Endodermal cell (in vitro differentiated cells): ENCODE data around the gene TTC32. TPM values are rescaled to one million over a fixed set of nuclear protein-coding genes. Genes with fewer than 3 reads are reported as not detected.

Experiments
- DNase-seq: peaks from one replicate; pipeline ENCODE4 v3.0.0-alpha.2; 2017
- H3K27ac ChIP-seq: 2 replicates; pipeline ENCODE4 v1.5.1; 2013; ENCODE audit warnings: mild to moderate bottlenecking, low read depth, low read length, moderate library complexity
- H3K27me3 ChIP-seq: 2 replicates; pipeline ENCODE4 v1.6.1; 2013; ENCODE audit warnings: mild to moderate bottlenecking, low read length, moderate library complexity; ENCODE audit not compliant: insufficient read depth, control insufficient read depth, poor library complexity, severe bottlenecking
- H3K36me3 ChIP-seq: 2 replicates; pipeline ENCODE4 v1.7.0; 2013; ENCODE audit warnings: mild to moderate bottlenecking, low read length, moderate library complexity; ENCODE audit not compliant: control insufficient read depth, insufficient read depth
- H3K4me1 ChIP-seq: one replicate; pipeline ENCODE4 v1.7.0; 2013; ENCODE audit warnings: low read length; ENCODE audit not compliant: control insufficient read depth, insufficient read depth
- H3K4me3 ChIP-seq: 2 replicates; pipeline ENCODE4 v1.5.1; 2013; ENCODE audit warnings: mild to moderate bottlenecking, low read length, moderate library complexity
- H3K9ac ChIP-seq: 2 replicates; pipeline ENCODE4 v1.6.1; 2013; ENCODE audit warnings: mild to moderate bottlenecking, low read length, moderate library complexity; ENCODE audit not compliant: poor library complexity, severe bottlenecking; ENCODE audit errors: extremely low read depth
- H3K9me3 ChIP-seq: 2 replicates; pipeline ENCODE4 v1.6.1; 2013; ENCODE audit warnings: mild to moderate bottlenecking, low read length, moderate library complexity; ENCODE audit not compliant: control insufficient read depth
- H3K27ac Mint-ChIP-seq: 2 replicates; pipeline ENCODE4 v1.8.0; 2020; ENCODE audit warnings: mixed read lengths
- H3K27me3 Mint-ChIP-seq: 2 replicates; pipeline ENCODE4 v1.8.0; 2021; ENCODE audit warnings: mild to moderate bottlenecking, mixed read lengths; ENCODE audit not compliant: insufficient read depth
- H3K36me3 Mint-ChIP-seq: 2 replicates; pipeline ENCODE4 v1.8.0; 2020; ENCODE audit warnings: low read depth, mixed read lengths
- H3K4me1 Mint-ChIP-seq: 2 replicates; pipeline ENCODE4 v1.8.0; 2020; ENCODE audit warnings: mixed read lengths
- H3K4me3 Mint-ChIP-seq: 2 replicates; pipeline ENCODE4 v1.8.0; 2020; ENCODE audit warnings: mild to moderate bottlenecking, moderate library complexity, mixed read lengths
- H3K9me3 Mint-ChIP-seq: 2 replicates; pipeline ENCODE4 v1.8.0; 2020; ENCODE audit warnings: mild to moderate bottlenecking, mixed read lengths
- WGBS, 2 experiments: methylation state at CpG; one replicate each; pipeline versions ENCODE4 v1.1.5 to v1.1.7; 2013; ENCODE audit warnings: missing lambda C conversion rate in 2 of 2, mixed read lengths in 1 of 2; ENCODE audit not compliant: insufficient coverage in 1 of 2, insufficient read length in 1 of 2; 5-methylcytosine and 5-hydroxymethylcytosine counted together
- total RNA-seq, 2 donors: library from RNA; stranded (reverse); fragmentation: NEBNext Ultra II Directional in 1 of 2; extraction: Animal tissue kit (Norgen Biotek cat#: 25700) in 1 of 2; gene quantifications; 2 replicates in 1 of 2; 3 replicates in 1 of 2; pipeline ENCODE4 v1.2.1, GENCODE V29; 2021
- TF ChIP-seq, protein P1 (sequence below): fragments of 200-600 bp; sonication (generic); conservative IDR thresholded peaks from 2 replicates; pipeline ENCODE4 v1.5.0; 2021; ENCODE audit warnings: antibody characterized with exemption, mild to moderate bottlenecking

Gene TTC32
- total RNA-seq, 2 donors from 2014 or later, result 10.2 to 13.0 TPM

DNA sequence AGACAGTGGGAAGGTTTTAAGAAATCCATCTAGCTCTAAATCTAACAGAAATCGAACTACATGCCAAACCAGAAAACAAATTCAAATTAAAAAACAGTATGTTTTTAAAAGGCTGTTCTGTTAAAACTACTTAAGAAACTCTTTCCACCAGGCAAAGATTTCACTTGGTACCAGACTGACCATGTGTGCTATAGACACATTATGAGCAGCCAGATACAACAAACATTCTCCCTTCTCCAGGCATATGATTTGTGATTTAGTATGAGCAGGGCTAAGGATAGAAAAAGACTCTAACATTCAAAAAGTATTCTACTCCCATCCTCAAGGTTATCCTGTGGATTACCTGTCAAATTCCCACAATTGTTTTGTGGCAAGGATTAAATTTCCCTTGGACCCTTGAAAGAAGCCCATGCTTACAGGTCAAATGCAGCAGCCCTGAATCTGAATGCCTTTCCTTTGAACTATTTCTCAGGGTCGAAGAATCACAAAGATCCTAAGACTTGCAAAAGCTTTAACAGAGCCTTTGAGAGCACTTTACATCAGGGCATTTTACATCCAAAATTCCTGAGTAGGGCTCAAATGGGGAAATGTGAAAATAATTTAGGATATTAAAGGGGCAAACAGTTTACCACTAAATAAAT, 42.5 kb upstream of the TTC32 start:
- Histone ChIP-seq H3K9me3 (no peaks in the 10 kb centered on the region), H3K27ac (no peak overlapping the region), H3K9ac (no peak overlapping the region), H3K27me3 (no peaks in the 10 kb centered on the region), H3K4me1 (peaks cover 7% of the 10 kb centered on the region), H3K4me3 (no peak overlapping the region), H3K36me3 (no peaks in the 10 kb centered on the region)
- no peak overlapping the region for H3K4me3 Mint-ChIP-seq
- H3K27me3 Mint-ChIP-seq, result no peaks in the 10 kb centered on the region
- peak; percentile 53 for DNase-seq
- 0 to 47% methylated on average over 1 to 2 of the region's 2 CpGs for WGBS, 2 experiments
- H3K27ac Mint-ChIP-seq, result no peak overlapping the region
- no peaks in the 10 kb centered on the region for H3K9me3 Mint-ChIP-seq
- peaks cover 5% of the 10 kb centered on the region for H3K36me3 Mint-ChIP-seq
- TF ChIP-seq, protein P1, sequence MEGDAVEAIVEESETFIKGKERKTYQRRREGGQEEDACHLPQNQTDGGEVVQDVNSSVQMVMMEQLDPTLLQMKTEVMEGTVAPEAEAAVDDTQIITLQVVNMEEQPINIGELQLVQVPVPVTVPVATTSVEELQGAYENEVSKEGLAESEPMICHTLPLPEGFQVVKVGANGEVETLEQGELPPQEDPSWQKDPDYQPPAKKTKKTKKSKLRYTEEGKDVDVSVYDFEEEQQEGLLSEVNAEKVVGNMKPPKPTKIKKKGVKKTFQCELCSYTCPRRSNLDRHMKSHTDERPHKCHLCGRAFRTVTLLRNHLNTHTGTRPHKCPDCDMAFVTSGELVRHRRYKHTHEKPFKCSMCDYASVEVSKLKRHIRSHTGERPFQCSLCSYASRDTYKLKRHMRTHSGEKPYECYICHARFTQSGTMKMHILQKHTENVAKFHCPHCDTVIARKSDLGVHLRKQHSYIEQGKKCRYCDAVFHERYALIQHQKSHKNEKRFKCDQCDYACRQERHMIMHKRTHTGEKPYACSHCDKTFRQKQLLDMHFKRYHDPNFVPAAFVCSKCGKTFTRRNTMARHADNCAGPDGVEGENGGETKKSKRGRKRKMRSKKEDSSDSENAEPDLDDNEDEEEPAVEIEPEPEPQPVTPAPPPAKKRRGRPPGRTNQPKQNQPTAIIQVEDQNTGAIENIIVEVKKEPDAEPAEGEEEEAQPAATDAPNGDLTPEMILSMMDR, result no peak
- peaks cover 20% of the 10 kb centered on the region for H3K4me1 Mint-ChIP-seq

DNA sequence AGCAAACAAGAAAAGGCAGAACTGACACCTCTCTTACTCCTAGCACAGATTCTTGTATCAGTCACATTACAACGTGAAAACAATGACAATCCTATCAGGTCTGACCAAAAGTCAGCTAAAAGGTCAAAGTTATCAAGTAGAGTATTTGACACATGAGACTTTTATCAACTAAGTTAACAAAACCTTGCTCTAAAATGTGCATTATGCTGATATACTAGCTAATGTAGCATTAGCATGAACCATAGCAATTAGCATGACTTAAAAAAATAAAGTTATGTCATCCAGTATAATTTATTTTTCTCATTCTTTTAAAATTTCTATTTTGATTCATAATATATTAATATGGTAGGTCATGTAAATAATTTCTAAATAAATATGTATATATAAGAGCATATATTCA, 41.4 kb upstream of the TTC32 start:
- H3K27me3 Mint-ChIP-seq, result no peaks in the 10 kb centered on the region
- no peak overlapping the region for H3K9ac ChIP-seq
- H3K9me3 ChIP-seq, result no peaks in the 10 kb centered on the region
- peaks cover 20% of the 10 kb centered on the region for H3K4me1 Mint-ChIP-seq
- no peak overlapping the region for H3K27ac Mint-ChIP-seq
- H3K4me3 ChIP-seq, result peak overlapping the region; percentile 67
- H3K36me3 Mint-ChIP-seq, result peaks cover 12% of the 10 kb centered on the region
- peaks cover 7% of the 10 kb centered on the region for H3K4me1 ChIP-seq
- H3K27me3 ChIP-seq, result no peaks in the 10 kb centered on the region
- no peak overlapping the region for H3K27ac ChIP-seq
- WGBS, 2 experiments, result 15% methylated on average over 1 of the region's 1 CpG; no CpG with 5 or more reads in 1 of the 2 experiments
- no peak overlapping the region for H3K4me3 Mint-ChIP-seq
- H3K36me3 ChIP-seq, result no peaks in the 10 kb centered on the region
- TF ChIP-seq, protein P1, result no peak
- DNase-seq, result no peak
- no peaks in the 10 kb centered on the region for H3K9me3 Mint-ChIP-seq

- Mint-ChIP-seq H3K27ac (no peak overlapping the region), H3K4me3 (no peak overlapping the region), H3K27me3 (no peaks in the 10 kb centered on the region), H3K36me3 (peaks cover 22% of the 10 kb centered on the region), H3K4me1 (peaks cover 20% of the 10 kb centered on the region), H3K9me3 (no peaks in the 10 kb centered on the region)
- no peaks in the 10 kb centered on the region for H3K36me3 ChIP-seq
- no peak overlapping the region for H3K27ac ChIP-seq
- no peaks in the 10 kb centered on the region for H3K27me3 ChIP-seq
- H3K9me3 ChIP-seq, result no peaks in the 10 kb centered on the region
- H3K4me1 ChIP-seq, result peaks cover 7% of the 10 kb centered on the region
- no peak overlapping the region for H3K9ac ChIP-seq
- TF ChIP-seq, protein P1, result no peak
- peak overlapping the region; percentile 67 for H3K4me3 ChIP-seq
- DNase-seq, result no peak
These were observed 40.4 kb upstream of the TTC32 start for GRCh38 chr2:19942199-19942598.
